ENCODE data around the gene TMEM154. TPM values are rescaled to one million over a fixed set of nuclear protein-coding genes. Genes with fewer than 3 reads are reported as not detected.

TMEM154 gene
- polyA plus RNA-seq, 3 donors: 24.7 to 157 (median 117) TPM

DNA sequence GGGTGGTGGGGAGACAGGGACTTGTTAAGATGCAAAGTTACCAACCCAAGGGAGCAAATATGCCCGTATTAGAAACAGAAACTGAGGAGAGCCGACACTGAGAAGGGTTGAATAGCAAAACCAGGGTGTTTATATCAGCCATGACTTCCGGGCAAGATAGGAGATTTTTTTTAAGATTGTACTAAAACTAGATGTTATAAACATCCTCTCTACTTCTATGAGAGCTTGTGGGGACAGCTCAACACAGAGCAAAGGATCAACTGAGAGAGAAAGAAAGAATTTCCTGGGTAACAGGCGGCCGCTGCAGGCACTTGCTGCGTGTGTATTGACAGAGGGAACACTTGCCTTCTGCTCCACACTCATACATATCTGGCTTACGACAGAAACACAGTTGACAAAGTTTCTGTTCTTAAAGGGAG, 94.8 kb downstream of the TMEM154 start:
- Mint-ChIP-seq H3K4me1 (peaks cover 22% of the 10 kb centered on the region), H3K9me3 (peaks cover 0 to 4% (median 0%) of the 10 kb centered on the region in 7 donors), H3K36me3 (peaks cover 0 to 3% of the 10 kb centered on the region in 2 donors), H3K4me3 (no peak overlapping the region), H3K27me3 (ENCODE audit: low read depth in 3 of 3) (peaks cover 0 to 2% (median 0%) of the 10 kb centered on the region in 3 donors), H3K27ac (no peak overlapping the region)
- Histone ChIP-seq H3K27ac (ENCODE audit: low read depth in 1 of 2, low read length in 2 of 2) (no peak overlapping the region), H4K20me1 (ENCODE audit: insufficient read depth, low read length) (no peaks in the 10 kb centered on the region), H3K36me3 (replicated peaks in 1 of 2; ENCODE audit: control insufficient read depth in 1 of 2, insufficient read depth in 2 of 2, low read length in 2 of 2) (no peaks in the 10 kb centered on the region), H3K4me3 (replicated peaks in 1 of 3; ENCODE audit: low read depth in 2 of 3, low read length in 3 of 3) (no peak overlapping the region), H3K4me2 (replicated peaks; ENCODE audit: extremely low read depth, low read length, poor library complexity, severe bottlenecking) (no peak overlapping the region), H3K9me3 (replicated peaks in 1 of 2; ENCODE audit: control insufficient read depth in 1 of 2, insufficient read depth in 1 of 2, low read length in 2 of 2) (no peaks in the 10 kb centered on the region), H3K4me1 (ENCODE audit: control insufficient read depth in 1 of 2, insufficient read depth in 2 of 2, low read length in 2 of 2) (peaks cover 13 to 22% of the 10 kb centered on the region in 2 donors), H3K9ac (ENCODE audit: insufficient read depth, low read length, poor library complexity, severe bottlenecking) (no peak overlapping the region), H3K27me3 (ENCODE audit: control insufficient read depth in 2 of 2, insufficient read depth in 2 of 2, low read length in 2 of 2) (no peaks in the 10 kb centered on the region), H2AFZ (ENCODE audit: insufficient read depth, low read depth, low read length, poor library complexity, severe bottlenecking) (no peak overlapping the region), H3K79me2 (ENCODE audit: insufficient read depth, low read length) (no peaks in the 10 kb centered on the region)
- no peak for DNase-seq
- intact Hi-C loops (cut with micrococcal nuclease): no loop called here
- TF ChIP-seq, protein P1, sequence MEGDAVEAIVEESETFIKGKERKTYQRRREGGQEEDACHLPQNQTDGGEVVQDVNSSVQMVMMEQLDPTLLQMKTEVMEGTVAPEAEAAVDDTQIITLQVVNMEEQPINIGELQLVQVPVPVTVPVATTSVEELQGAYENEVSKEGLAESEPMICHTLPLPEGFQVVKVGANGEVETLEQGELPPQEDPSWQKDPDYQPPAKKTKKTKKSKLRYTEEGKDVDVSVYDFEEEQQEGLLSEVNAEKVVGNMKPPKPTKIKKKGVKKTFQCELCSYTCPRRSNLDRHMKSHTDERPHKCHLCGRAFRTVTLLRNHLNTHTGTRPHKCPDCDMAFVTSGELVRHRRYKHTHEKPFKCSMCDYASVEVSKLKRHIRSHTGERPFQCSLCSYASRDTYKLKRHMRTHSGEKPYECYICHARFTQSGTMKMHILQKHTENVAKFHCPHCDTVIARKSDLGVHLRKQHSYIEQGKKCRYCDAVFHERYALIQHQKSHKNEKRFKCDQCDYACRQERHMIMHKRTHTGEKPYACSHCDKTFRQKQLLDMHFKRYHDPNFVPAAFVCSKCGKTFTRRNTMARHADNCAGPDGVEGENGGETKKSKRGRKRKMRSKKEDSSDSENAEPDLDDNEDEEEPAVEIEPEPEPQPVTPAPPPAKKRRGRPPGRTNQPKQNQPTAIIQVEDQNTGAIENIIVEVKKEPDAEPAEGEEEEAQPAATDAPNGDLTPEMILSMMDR (IDR thresholded peaks at IDR 0.05): no peak
- WGBS (ENCODE audit: insufficient coverage): no CpG with 5 or more reads among the region's 7 CpGs

DNA sequence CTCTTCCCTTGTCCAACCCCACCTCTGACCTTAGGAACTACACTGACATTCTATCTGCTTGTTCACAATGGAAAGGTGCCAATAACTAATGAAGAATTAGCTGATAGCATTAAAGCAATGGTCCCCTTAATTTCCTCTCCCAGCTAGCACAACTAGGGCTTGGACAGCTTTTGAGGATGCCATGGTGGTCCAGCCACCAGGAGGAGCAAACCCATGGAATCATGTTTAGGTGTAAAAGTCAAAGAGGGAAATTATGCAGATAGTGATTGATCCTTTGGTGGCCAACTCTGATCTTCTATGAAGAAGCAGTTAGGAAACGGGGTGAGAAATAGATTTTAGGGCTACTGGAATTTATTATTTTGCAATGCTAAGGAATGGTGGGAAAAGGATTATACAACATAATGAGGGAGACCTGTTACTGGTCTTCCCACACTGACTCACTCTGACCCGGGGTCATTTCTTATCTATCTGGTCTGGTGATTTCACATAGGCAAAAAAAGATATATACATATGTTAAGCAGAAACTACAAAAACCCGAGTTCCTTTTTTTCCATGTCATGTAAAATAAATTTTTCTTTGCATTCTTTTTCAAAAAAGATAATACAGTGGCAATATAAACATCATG, 98.1 kb downstream of the TMEM154 start:
- peaks cover 17% of the 10 kb centered on the region for H3K4me1 Mint-ChIP-seq
- Histone ChIP-seq H3K4me2 (replicated peaks; ENCODE audit: extremely low read depth, low read length, poor library complexity, severe bottlenecking) (no peak overlapping the region), H3K36me3 (replicated peaks in 1 of 2; ENCODE audit: control insufficient read depth in 1 of 2, insufficient read depth in 2 of 2, low read length in 2 of 2) (no peaks in the 10 kb centered on the region), H3K27ac (ENCODE audit: low read depth in 1 of 2, low read length in 2 of 2) (no peak overlapping the region), H2AFZ (ENCODE audit: insufficient read depth, low read depth, low read length, poor library complexity, severe bottlenecking) (no peak overlapping the region), H3K9me3 (replicated peaks in 1 of 2; ENCODE audit: control insufficient read depth in 1 of 2, insufficient read depth in 1 of 2, low read length in 2 of 2) (no peaks in the 10 kb centered on the region), H3K4me1 (ENCODE audit: control insufficient read depth in 1 of 2, insufficient read depth in 2 of 2, low read length in 2 of 2) (peaks cover 16 to 22% of the 10 kb centered on the region in 2 donors), H3K4me3 (replicated peaks in 1 of 3; ENCODE audit: low read depth in 2 of 3, low read length in 3 of 3) (no peak overlapping the region), H4K20me1 (ENCODE audit: insufficient read depth, low read length) (no peaks in the 10 kb centered on the region), H3K79me2 (ENCODE audit: insufficient read depth, low read length) (no peaks in the 10 kb centered on the region), H3K27me3 (ENCODE audit: control insufficient read depth in 2 of 2, insufficient read depth in 2 of 2, low read length in 2 of 2) (no peaks in the 10 kb centered on the region), H3K9ac (ENCODE audit: insufficient read depth, low read length, poor library complexity, severe bottlenecking) (no peak overlapping the region)
- peaks cover 0 to 4% (median 2%) of the 10 kb centered on the region in 3 donors for H3K27me3 Mint-ChIP-seq (ENCODE audit: low read depth in 3 of 3)
- no peak for DNase-seq
- intact Hi-C loops (cut with micrococcal nuclease): no loop called here
- TF ChIP-seq, protein P1 (IDR thresholded peaks at IDR 0.05): no peak
- H3K36me3 Mint-ChIP-seq: no peaks in the 10 kb centered on the region
- peaks cover 0 to 2% (median 0%) of the 10 kb centered on the region in 7 donors for H3K9me3 Mint-ChIP-seq
- 100% methylated on average over 1 of the region's 3 CpGs for WGBS (ENCODE audit: insufficient coverage)
- H3K27ac Mint-ChIP-seq: no peak overlapping the region
- H3K4me3 Mint-ChIP-seq: no peak overlapping the region
